ENCODE measurements around the gene ATP11B. TPM values are rescaled to one million over a fixed set of nuclear protein-coding genes. Genes with fewer than 3 reads are reported as not detected.

Gene ATP11B
- total and polyA plus RNA-seq, 7 donors, result 4.0 to 23.9 (median 18.8) TPM

DNA sequence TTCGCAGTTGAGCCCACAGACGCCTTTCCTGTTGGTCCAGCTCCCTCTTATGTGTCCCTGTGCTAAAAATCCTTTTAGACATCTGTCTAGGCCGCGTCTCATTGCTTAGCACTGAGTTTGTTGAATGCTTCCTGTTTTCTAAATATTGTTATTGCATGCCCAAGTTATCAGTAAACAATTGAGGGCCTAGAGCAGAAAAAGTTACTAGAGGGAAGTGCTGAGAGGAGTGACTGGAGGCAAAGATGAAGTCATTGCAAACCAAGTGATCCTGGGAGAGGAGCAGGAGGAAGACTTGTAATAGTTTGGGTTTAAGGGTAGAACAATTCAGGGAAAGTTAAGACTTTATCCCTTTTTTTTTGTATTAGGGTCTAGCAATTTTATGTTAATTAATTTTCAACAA lies 98.9 kb downstream of the ATP11B start:
- no peaks in the 10 kb centered on the region for H3K9me3 ChIP-seq
- DNase-seq (no peak), ATAC-seq (no peak)
- intact Hi-C loops (cut with DNase I), result no loop called here
- H3K27me3 ChIP-seq (ENCODE audit: insufficient read depth in 3 of 3, low read length in 2 of 3), result no peaks in the 10 kb centered on the region
- TF ChIP-seq, protein P1, sequence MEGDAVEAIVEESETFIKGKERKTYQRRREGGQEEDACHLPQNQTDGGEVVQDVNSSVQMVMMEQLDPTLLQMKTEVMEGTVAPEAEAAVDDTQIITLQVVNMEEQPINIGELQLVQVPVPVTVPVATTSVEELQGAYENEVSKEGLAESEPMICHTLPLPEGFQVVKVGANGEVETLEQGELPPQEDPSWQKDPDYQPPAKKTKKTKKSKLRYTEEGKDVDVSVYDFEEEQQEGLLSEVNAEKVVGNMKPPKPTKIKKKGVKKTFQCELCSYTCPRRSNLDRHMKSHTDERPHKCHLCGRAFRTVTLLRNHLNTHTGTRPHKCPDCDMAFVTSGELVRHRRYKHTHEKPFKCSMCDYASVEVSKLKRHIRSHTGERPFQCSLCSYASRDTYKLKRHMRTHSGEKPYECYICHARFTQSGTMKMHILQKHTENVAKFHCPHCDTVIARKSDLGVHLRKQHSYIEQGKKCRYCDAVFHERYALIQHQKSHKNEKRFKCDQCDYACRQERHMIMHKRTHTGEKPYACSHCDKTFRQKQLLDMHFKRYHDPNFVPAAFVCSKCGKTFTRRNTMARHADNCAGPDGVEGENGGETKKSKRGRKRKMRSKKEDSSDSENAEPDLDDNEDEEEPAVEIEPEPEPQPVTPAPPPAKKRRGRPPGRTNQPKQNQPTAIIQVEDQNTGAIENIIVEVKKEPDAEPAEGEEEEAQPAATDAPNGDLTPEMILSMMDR (IDR thresholded peaks at IDR 0.05), result no peak
- no peaks in the 10 kb centered on the region for H3K4me1 ChIP-seq
- no peak overlapping the region for H3K4me3 ChIP-seq
- H3K36me3 ChIP-seq (ENCODE audit: insufficient read depth in 1 of 2, low read depth in 1 of 2), result peaks cover 3 to 76% of the 10 kb centered on the region in 2 donors
- no peak overlapping the region for H3K27ac ChIP-seq
- WGBS, 3 donors, result 93 to 95% (median 95%) methylated on average over 4 of the region's 4 CpGs

DNA sequence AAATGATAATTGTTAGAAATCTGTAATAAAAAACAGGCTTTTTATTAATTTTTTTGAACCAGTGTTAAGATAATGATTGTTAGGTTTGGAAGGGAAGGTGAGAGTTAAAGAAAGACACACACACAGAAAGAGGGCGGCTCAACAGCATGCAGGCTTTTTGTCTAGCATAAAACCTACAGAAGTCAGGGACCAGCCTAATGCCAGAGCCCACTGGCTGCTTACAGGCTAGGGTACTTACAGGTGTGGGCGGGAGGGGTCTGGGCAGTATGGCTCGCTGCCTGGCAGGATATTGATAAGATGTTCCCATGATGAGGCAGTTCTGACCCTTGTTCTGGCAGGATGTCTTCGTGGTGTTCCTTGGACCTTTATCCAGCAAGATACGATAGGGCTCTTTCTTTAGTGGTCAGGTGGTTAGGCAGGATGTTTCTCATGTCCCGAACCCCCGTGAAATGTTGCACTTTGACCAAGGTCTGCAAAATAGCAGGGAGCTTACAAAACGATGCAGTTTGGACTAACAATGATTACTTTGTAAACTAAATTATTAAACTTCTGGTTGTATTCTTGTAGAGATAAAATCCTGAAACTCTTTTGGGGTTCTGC lies 102.3 kb downstream of the ATP11B start:
- H3K4me3 ChIP-seq, result no peak overlapping the region
- WGBS, 3 donors, result 72 to 80% (median 74%) methylated on average over 8 of the region's 8 CpGs
- no peaks in the 10 kb centered on the region for H3K4me1 ChIP-seq
- no peaks in the 10 kb centered on the region for H3K27me3 ChIP-seq (ENCODE audit: insufficient read depth in 3 of 3, low read length in 2 of 3)
- no peak for DNase-seq
- peaks cover 3 to 75% of the 10 kb centered on the region in 2 donors for H3K36me3 ChIP-seq (ENCODE audit: insufficient read depth in 1 of 2, low read depth in 1 of 2)
- ATAC-seq, result peak in 1 of 4 donors; percentile 45
- TF ChIP-seq, protein P1 (IDR thresholded peaks at IDR 0.05), result no peak
- H3K9me3 ChIP-seq, result no peaks in the 10 kb centered on the region
- no peak overlapping the region for H3K27ac ChIP-seq
- intact Hi-C loops (cut with DNase I), result no loop called here

DNA sequence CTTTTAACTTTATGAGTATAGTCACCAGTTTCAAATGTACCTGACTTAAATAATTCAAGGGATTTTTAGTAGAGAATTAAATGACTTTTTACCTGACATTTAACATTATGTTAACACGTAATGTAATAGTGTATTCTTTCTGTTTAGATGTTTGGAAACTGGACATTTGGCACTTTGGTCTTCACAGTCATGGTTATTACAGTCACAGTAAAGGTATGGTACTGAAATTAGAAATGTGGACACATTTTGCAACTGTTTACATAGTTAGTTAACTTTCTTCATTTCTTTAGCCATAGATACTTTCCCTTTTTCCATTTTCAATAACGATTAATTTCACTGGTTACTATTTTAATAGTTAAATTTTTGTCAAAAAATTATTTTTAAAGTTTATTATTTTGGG lies 103.2 kb downstream of the ATP11B start:
- H3K27me3 ChIP-seq (ENCODE audit: insufficient read depth in 3 of 3, low read length in 2 of 3), result no peaks in the 10 kb centered on the region
- no peaks in the 10 kb centered on the region for H3K4me1 ChIP-seq
- no peak for ATAC-seq
- WGBS, 3 donors, result 87 to 96% (median 93%) methylated on average over 2 of the region's 2 CpGs
- no peak overlapping the region for H3K27ac ChIP-seq
- DNase-seq, result no peak
- TF ChIP-seq, protein P1 (IDR thresholded peaks at IDR 0.05), result no peak
- intact Hi-C loops (cut with DNase I), result no loop called here
- H3K4me3 ChIP-seq, result no peak overlapping the region
- H3K9me3 ChIP-seq, result no peaks in the 10 kb centered on the region
- H3K36me3 ChIP-seq (ENCODE audit: insufficient read depth in 1 of 2, low read depth in 1 of 2), result peaks cover 3 to 73% of the 10 kb centered on the region in 2 donors

DNA sequence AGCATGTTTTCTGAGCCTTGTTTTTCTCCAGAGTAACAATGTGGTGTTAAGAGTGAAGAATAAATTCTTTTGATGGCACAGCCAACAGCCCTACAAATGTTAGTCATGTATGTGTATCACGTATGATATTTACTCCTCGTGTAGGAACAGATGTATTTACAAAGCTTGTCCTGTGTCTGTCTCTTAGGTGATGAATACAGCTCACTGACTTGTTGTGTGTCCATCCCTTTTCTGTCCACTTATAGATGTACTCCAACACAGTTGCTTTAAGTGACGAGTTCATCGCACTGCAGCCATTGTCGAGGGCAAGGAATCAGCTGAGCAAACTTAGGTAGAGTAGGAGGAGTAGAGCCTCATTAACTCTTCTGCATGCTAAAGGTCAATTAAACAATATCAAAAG lies 108.9 kb downstream of the ATP11B start:
- intact Hi-C loops (cut with DNase I), result no loop called here
- H3K36me3 ChIP-seq (ENCODE audit: insufficient read depth in 1 of 2, low read depth in 1 of 2), result peaks cover 7 to 94% of the 10 kb centered on the region in 2 donors

More for the DNA sequence above, 108.9 kb downstream of the ATP11B start:
- DNase-seq (no peak), ATAC-seq (no peak)
- TF ChIP-seq, protein P1 (IDR thresholded peaks at IDR 0.05), result no peak
- H3K9me3 ChIP-seq, result no peaks in the 10 kb centered on the region
- no peaks in the 10 kb centered on the region for H3K4me1 ChIP-seq
- no peak overlapping the region for H3K4me3 ChIP-seq
- H3K27ac ChIP-seq, result no peak overlapping the region
- WGBS, 3 donors, result 83 to 91% (median 88%) methylated on average over 5 of the region's 5 CpGs
- no peaks in the 10 kb centered on the region for H3K27me3 ChIP-seq (ENCODE audit: insufficient read depth in 3 of 3, low read length in 2 of 3)
